ENCODE results near the gene RAB19. TPM values are rescaled to one million over a fixed set of nuclear protein-coding genes. Genes with fewer than 3 reads are reported as not detected.

The RAB19 gene
- total RNA-seq, 2 experiments from 2014 or later: 4.6 to 5.2 TPM

- H3K27ac Mint-ChIP-seq: no peak overlapping the region
- no peak for DNase-seq
- H3K36me3 Mint-ChIP-seq (ENCODE audit: low read depth): peaks cover 13% of the 10 kb centered on the region
- H3K4me1 Mint-ChIP-seq (ENCODE audit: low read depth): peaks cover 19% of the 10 kb centered on the region
- intact Hi-C loops (cut with micrococcal nuclease): no loop called here
- no peaks in the 10 kb centered on the region for H3K9me3 Mint-ChIP-seq
- no peak overlapping the region for H3K4me3 Mint-ChIP-seq
- CTCF ChIA-PET: interaction anchor here (1.2 to 1.7 kb wide), 2 partner anchors 9 to 59 kb away, joined by 4 read pairs; no protein-coding TSS in a partner anchor
- H3K27me3 Mint-ChIP-seq (ENCODE audit: low read depth): no peaks in the 10 kb centered on the region
Measured at GRCh38 chr7:140384894-140385545, 18.8 kb upstream of the RAB19 start.

GRCh38 chr7:140389445-140389844 lies 14.4 kb upstream of the RAB19 start:
- H3K9me3 Mint-ChIP-seq: no peaks in the 10 kb centered on the region
- CTCF ChIA-PET: no interaction called here
- H3K4me1 Mint-ChIP-seq (ENCODE audit: low read depth): peaks cover 12% of the 10 kb centered on the region
- intact Hi-C loops (cut with micrococcal nuclease): no loop called here
- H3K27me3 Mint-ChIP-seq (ENCODE audit: low read depth): no peaks in the 10 kb centered on the region
- peaks cover 3% of the 10 kb centered on the region for H3K36me3 Mint-ChIP-seq (ENCODE audit: low read depth)
- no peak for DNase-seq
- H3K27ac Mint-ChIP-seq: peak overlapping the region; percentile 6
- no peak overlapping the region for H3K4me3 Mint-ChIP-seq

GRCh38 chr7:140390034-140390433 lies 13.8 kb upstream of the RAB19 start:
- peaks cover 3% of the 10 kb centered on the region for H3K36me3 Mint-ChIP-seq (ENCODE audit: low read depth)
- H3K4me3 Mint-ChIP-seq: no peak overlapping the region
- H3K27me3 Mint-ChIP-seq (ENCODE audit: low read depth): no peaks in the 10 kb centered on the region
- peaks cover 7% of the 10 kb centered on the region for H3K4me1 Mint-ChIP-seq (ENCODE audit: low read depth)
- H3K9me3 Mint-ChIP-seq: no peaks in the 10 kb centered on the region
- CTCF ChIA-PET: interaction anchor here (0.7 kb wide), 1 partner anchor 67 kb away, joined by 5 read pairs; no protein-coding TSS in a partner anchor
- intact Hi-C loops (cut with micrococcal nuclease): loop anchor here (1.0 to 5.0 kb wide), 2 partner anchors 14 to 178 kb away; no protein-coding TSS in a partner anchor
- DNase-seq: no peak
- H3K27ac Mint-ChIP-seq: no peak overlapping the region

GRCh38 chr7:140390466-140391190 lies 13.2 kb upstream of the RAB19 start:
- H3K4me3 Mint-ChIP-seq: no peak overlapping the region
- no peaks in the 10 kb centered on the region for H3K27me3 Mint-ChIP-seq (ENCODE audit: low read depth)
- intact Hi-C loops (cut with micrococcal nuclease): loop anchor here (1.0 to 5.0 kb wide), 2 partner anchors 14 to 178 kb away; no protein-coding TSS in a partner anchor
- peaks cover 1% of the 10 kb centered on the region for H3K4me1 Mint-ChIP-seq (ENCODE audit: low read depth)
- DNase-seq: peak; percentile 55
- CTCF ChIA-PET: interaction anchor here (0.7 kb wide), 1 partner anchor 66 kb away, joined by 5 read pairs; no protein-coding TSS in a partner anchor
- no peaks in the 10 kb centered on the region for H3K9me3 Mint-ChIP-seq
- H3K27ac Mint-ChIP-seq: no peak overlapping the region
- peaks cover 3% of the 10 kb centered on the region for H3K36me3 Mint-ChIP-seq (ENCODE audit: low read depth)

GRCh38 chr7:140391634-140392033 lies 12.2 kb upstream of the RAB19 start:
- no peak overlapping the region for H3K4me3 Mint-ChIP-seq
- no peak overlapping the region for H3K27ac Mint-ChIP-seq
- intact Hi-C loops (cut with micrococcal nuclease): loop anchor here (5.0 kb wide), 1 partner anchor 179 kb away; no protein-coding TSS in a partner anchor
- H3K36me3 Mint-ChIP-seq (ENCODE audit: low read depth): peaks cover 5% of the 10 kb centered on the region
- peaks cover 7% of the 10 kb centered on the region for H3K4me1 Mint-ChIP-seq (ENCODE audit: low read depth)
- DNase-seq: no peak
- no peaks in the 10 kb centered on the region for H3K9me3 Mint-ChIP-seq
- H3K27me3 Mint-ChIP-seq (ENCODE audit: low read depth): no peaks in the 10 kb centered on the region
- CTCF ChIA-PET: no interaction called here

- Mint-ChIP-seq H3K27me3 (ENCODE audit: low read depth) (no peaks in the 10 kb centered on the region), H3K36me3 (ENCODE audit: low read depth) (peaks cover 5% of the 10 kb centered on the region), H3K4me3 (no peak overlapping the region), H3K9me3 (no peaks in the 10 kb centered on the region), H3K27ac (no peak overlapping the region), H3K4me1 (ENCODE audit: low read depth) (peaks cover 8% of the 10 kb centered on the region)
- no peak for DNase-seq
- CTCF ChIA-PET: interaction anchor here (0.6 to 1.2 kb wide), 4 partner anchors 19 to 622 kb away, joined by 3 to 4 read pairs (median 3); no protein-coding TSS in a partner anchor
- intact Hi-C loops (cut with micrococcal nuclease): loop anchor here (5.0 kb wide), 1 partner anchor 182 kb away; no protein-coding TSS in a partner anchor
Measured at GRCh38 chr7:140393756-140394306, 10.0 kb upstream of the RAB19 start.

GRCh38 chr7:140397784-140398750 lies 5.8 kb upstream of the RAB19 start, which contains the start of gene SLC37A3:
SLC37A3 (minus strand) TSS chr7:140398530; CDS start chr7:140382526, 16,004 bp downstream.
- CTCF ChIA-PET: no interaction called here
- intact Hi-C loops (cut with micrococcal nuclease): loop anchor here (1.0 to 5.0 kb wide), 3 partner anchors 22 to 1281 kb away; partner anchors contain the start of gene MKRN1

GRCh38 chr7:140398821-140399220 lies 5.0 kb upstream of the RAB19 start:
- no peaks in the 10 kb centered on the region for H3K9me3 Mint-ChIP-seq
- no peak for DNase-seq
- no peak overlapping the region for H3K27ac Mint-ChIP-seq
- peak overlapping the region; percentile 81 for H3K4me3 Mint-ChIP-seq
- intact Hi-C loops (cut with micrococcal nuclease): loop anchor here (1.0 to 5.0 kb wide), 3 partner anchors 23 to 1282 kb away; partner anchors contain the start of gene MKRN1
- CTCF ChIA-PET: no interaction called here
- peaks cover 26% of the 10 kb centered on the region for H3K4me1 Mint-ChIP-seq (ENCODE audit: low read depth)
- no peaks in the 10 kb centered on the region for H3K27me3 Mint-ChIP-seq (ENCODE audit: low read depth)
- H3K36me3 Mint-ChIP-seq (ENCODE audit: low read depth): peaks cover 5% of the 10 kb centered on the region

More at GRCh38 chr7:140397784-140398750, 5.8 kb upstream of the RAB19 start, which contains the start of gene SLC37A3:
- peak within 1 kb of the TSS; percentile 81 for H3K4me3 Mint-ChIP-seq
- no peaks in the 10 kb centered on the region for H3K9me3 Mint-ChIP-seq
- no peaks in the 10 kb centered on the region for H3K27me3 Mint-ChIP-seq (ENCODE audit: low read depth)
- peak within 1 kb of the TSS; percentile 69 for H3K27ac Mint-ChIP-seq
- peaks cover 5% of the 10 kb centered on the region for H3K36me3 Mint-ChIP-seq (ENCODE audit: low read depth)
- H3K4me1 Mint-ChIP-seq (ENCODE audit: low read depth): peaks cover 26% of the 10 kb centered on the region
- peak; percentile 90 for DNase-seq

GRCh38 chr7:140400381-140400780 lies 3.5 kb upstream of the RAB19 start:
- H3K4me3 Mint-ChIP-seq: no peak overlapping the region
- H3K9me3 Mint-ChIP-seq: no peaks in the 10 kb centered on the region
- CTCF ChIA-PET: no interaction called here
- H3K4me1 Mint-ChIP-seq (ENCODE audit: low read depth): peaks cover 36% of the 10 kb centered on the region
- peaks cover 5% of the 10 kb centered on the region for H3K36me3 Mint-ChIP-seq (ENCODE audit: low read depth)
- no peak for DNase-seq
- no peaks in the 10 kb centered on the region for H3K27me3 Mint-ChIP-seq (ENCODE audit: low read depth)
- H3K27ac Mint-ChIP-seq: no peak overlapping the region
- intact Hi-C loops (cut with micrococcal nuclease): loop anchor here (5.0 kb wide), 5 partner anchors 42 to 718 kb away; partner anchors contain the start of genes BRAF, MRPS33 and PARP12

- peaks cover 29% of the 10 kb centered on the region for H3K4me1 Mint-ChIP-seq (ENCODE audit: low read depth)
- CTCF ChIA-PET: interaction anchor here (0.6 to 1.3 kb wide), 3 partner anchors 9 to 43 kb away, joined by 3 read pairs; no protein-coding TSS in a partner anchor
Measured at GRCh38 chr7:140402178-140402835, 1.6 kb upstream of the RAB19 start.

More at GRCh38 chr7:140402178-140402835, 1.6 kb upstream of the RAB19 start:
- intact Hi-C loops (cut with micrococcal nuclease): loop anchor here (1.0 to 5.0 kb wide), 8 partner anchors 26 to 720 kb away; partner anchors contain the start of genes BRAF, MRPS33 and PARP12
- no peak for DNase-seq
- Mint-ChIP-seq H3K36me3 (ENCODE audit: low read depth) (no peaks in the 10 kb centered on the region), H3K4me3 (peak overlapping the region; percentile 82), H3K27ac (peak overlapping the region; percentile 85), H3K27me3 (ENCODE audit: low read depth) (no peaks in the 10 kb centered on the region), H3K9me3 (no peaks in the 10 kb centered on the region)

Measured in activated naive CD4-positive, alpha-beta T cell treated with anti-CD3 and anti-CD28 coated beads for 36 hours (primary cell).